CD4-positive, CD25-positive, alpha-beta regulatory T cell (primary cell): ENCODE results near the gene MRFAP1. TPM values are rescaled to one million over a fixed set of nuclear protein-coding genes. Genes with fewer than 3 reads are reported as not detected.

Source experiments
- ATAC-seq, 2 donors: fragments of 150-1000 bp; cut with Tn5 transposase; one replicate each; pipeline ENCODE4 v1.10.0; 2021; ENCODE audit warnings: low read depth in 2 of 2, moderate number of reproducible peaks in 2 of 2, moderate library complexity in 1 of 2
- DNase-seq, 3 donors: peaks; one replicate each; pipeline versions ENCODE4 v3.0.0 to v3.0.0-alpha.2; 2012 to 2022; ENCODE audit warnings: mixed read lengths in 1 of 3
- H3K27ac ChIP-seq: one replicate; pipeline ENCODE4 v1.7.0; 2013; ENCODE audit warnings: mild to moderate bottlenecking, low read length; ENCODE audit not compliant: insufficient read depth, poor library complexity, severe bottlenecking
- H3K27me3 ChIP-seq: one replicate; pipeline ENCODE4 v1.7.0; 2013; ENCODE audit warnings: low read length; ENCODE audit not compliant: control insufficient read depth, insufficient read depth
- H3K36me3 ChIP-seq: one replicate; pipeline ENCODE4 v1.7.0; 2013; ENCODE audit warnings: mild to moderate bottlenecking, low read length, moderate library complexity; ENCODE audit not compliant: control insufficient read depth, insufficient read depth
- H3K4me1 ChIP-seq: 2 replicates; pipeline ENCODE4 v1.7.0; 2013; ENCODE audit warnings: mild to moderate bottlenecking, low read length; ENCODE audit not compliant: insufficient read depth, control insufficient read depth, poor library complexity, severe bottlenecking
- H3K4me3 ChIP-seq: one replicate; pipeline ENCODE4 v1.7.0; 2013; ENCODE audit warnings: low read depth, mild to moderate bottlenecking, low read length, moderate library complexity
- H3K9me3 ChIP-seq, 2 experiments: 1 replicate in 1 of 2; 2 replicates in 1 of 2; pipeline ENCODE4 v1.7.0; 2013; ENCODE audit warnings: low read length in 2 of 2, mild to moderate bottlenecking in 1 of 2, moderate library complexity in 1 of 2; ENCODE audit not compliant: control insufficient read depth in 2 of 2
- H3K27ac Mint-ChIP-seq, 3 donors: one replicate each; pipeline ENCODE4 v1.8.0; 2020 to 2022; ENCODE audit warnings: mild to moderate bottlenecking in 3 of 3, mixed read lengths in 3 of 3, moderate library complexity in 2 of 3
- H3K27me3 Mint-ChIP-seq: one replicate; pipeline ENCODE4 v1.8.0; 2022; ENCODE audit warnings: mild to moderate bottlenecking, mixed read lengths
- H3K36me3 Mint-ChIP-seq: one replicate; pipeline ENCODE4 v1.8.0; 2020; ENCODE audit warnings: mixed read lengths
- H3K4me1 Mint-ChIP-seq, 4 donors: one replicate each; pipeline ENCODE4 v1.8.0; 2020 to 2022; ENCODE audit warnings: mixed read lengths in 4 of 4, mild to moderate bottlenecking in 1 of 4
- H3K4me3 Mint-ChIP-seq, 4 donors: one replicate each; pipeline ENCODE4 v1.8.0; 2020 to 2022; ENCODE audit warnings: mild to moderate bottlenecking in 4 of 4, mixed read lengths in 4 of 4, moderate library complexity in 3 of 4
- H3K9me3 Mint-ChIP-seq, 7 donors: one replicate each; pipeline ENCODE4 v1.8.0; 2020 to 2022; ENCODE audit warnings: mixed read lengths in 7 of 7, mild to moderate bottlenecking in 3 of 7, moderate library complexity in 2 of 7
- polyA plus RNA-seq, 4 donors: library from polyadenylated mRNA; unstranded; fragments of 300-500 nt; fragmentation: Illumina TruSeq; gene quantifications; one replicate each; pipeline ENCODE4 v1.2.3, GENCODE V29; 2021
- total RNA-seq: library from RNA; stranded (reverse); gene quantifications from one replicate; pipeline ENCODE4 v1.2.3, GENCODE V29; 2022

The MRFAP1 gene
- total and polyA plus RNA-seq, 5 donors from 2014 or later, result 148 to 202 (median 186) TPM

DNA sequence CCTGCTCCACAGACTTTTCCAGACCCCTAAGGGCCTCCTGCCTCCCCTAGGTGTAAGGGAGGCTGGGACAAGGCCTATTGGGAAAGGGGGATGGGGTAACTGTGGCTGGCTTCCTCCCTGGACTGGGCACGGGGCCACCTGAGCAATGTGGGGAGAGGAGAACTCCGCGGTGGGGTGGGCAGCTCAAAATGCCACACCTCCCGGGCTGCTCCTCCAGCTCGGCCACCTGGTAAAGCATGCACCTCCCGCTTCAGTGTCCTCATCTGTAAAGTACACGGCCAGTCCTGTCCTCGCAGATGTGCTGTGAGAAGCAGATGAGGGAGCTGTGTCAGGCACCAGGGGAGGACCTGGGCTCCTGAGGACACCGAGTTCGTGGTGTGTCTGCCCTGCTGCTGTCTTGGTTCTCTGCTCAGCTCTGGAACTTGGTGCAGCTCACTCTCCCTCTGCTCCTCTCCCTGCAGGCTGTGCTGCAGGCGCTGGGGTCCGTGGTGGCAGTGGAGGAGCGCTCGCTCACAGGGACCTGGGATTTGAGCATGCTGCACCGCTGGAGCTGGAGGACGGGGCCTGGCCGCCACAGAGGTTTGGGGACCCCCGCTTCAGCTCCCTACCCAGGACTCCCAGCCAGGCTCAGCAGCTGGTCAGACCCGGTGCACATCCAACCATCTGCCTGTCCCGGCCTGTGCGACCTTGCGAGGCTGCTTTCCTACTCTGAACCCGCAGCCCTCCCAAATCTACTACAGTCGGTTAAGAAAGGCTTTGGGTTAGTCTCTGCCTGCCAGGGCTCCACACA, 20.8 kb upstream of the MRFAP1 start:
- peaks cover 62% of the 10 kb centered on the region for H3K36me3 ChIP-seq
- H3K27ac Mint-ChIP-seq, result no peak overlapping the region
- no peaks in the 10 kb centered on the region for H3K27me3 Mint-ChIP-seq
- no peak overlapping the region for H3K4me3 Mint-ChIP-seq
- ATAC-seq, result no peak
- H3K27ac ChIP-seq, result no peak overlapping the region
- H3K9me3 ChIP-seq, result no peaks in the 10 kb centered on the region
- H3K4me1 ChIP-seq, result no peaks in the 10 kb centered on the region
- no peaks in the 10 kb centered on the region for H3K27me3 ChIP-seq
- no peak overlapping the region for H3K4me3 ChIP-seq
- no peak for DNase-seq
- H3K9me3 Mint-ChIP-seq, result peaks cover 0 to 2% (median 0%) of the 10 kb centered on the region in 7 donors
- peaks cover 0 to 4% (median 0%) of the 10 kb centered on the region in 4 donors for H3K4me1 Mint-ChIP-seq
- peaks cover 37% of the 10 kb centered on the region for H3K36me3 Mint-ChIP-seq

DNA sequence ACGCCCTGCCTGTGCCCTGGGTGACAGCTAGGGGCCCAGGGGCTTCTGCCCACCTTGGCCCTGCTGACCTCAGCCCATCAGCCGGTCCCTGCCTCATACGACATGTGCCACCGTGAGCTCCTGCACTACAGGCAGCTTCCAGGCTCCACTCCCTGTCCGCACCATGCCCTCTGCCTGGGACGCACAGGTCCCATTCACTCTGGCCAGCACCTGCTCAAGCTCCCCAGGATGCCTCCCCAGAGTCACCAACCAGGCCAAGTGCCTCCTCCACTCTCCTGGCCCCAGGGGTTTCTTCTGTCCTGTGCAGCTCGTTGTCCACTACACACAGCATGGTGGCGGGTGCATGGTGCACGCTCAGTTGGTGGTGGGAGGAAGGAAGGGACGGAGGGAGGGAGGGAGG, 20.2 kb upstream of the MRFAP1 start:
- peaks cover 55% of the 10 kb centered on the region for H3K36me3 ChIP-seq
- no peak overlapping the region for H3K27ac ChIP-seq
- H3K27me3 ChIP-seq, result no peaks in the 10 kb centered on the region
- DNase-seq (no peak), ATAC-seq (no peak)
- H3K4me1 ChIP-seq, result no peaks in the 10 kb centered on the region
- Mint-ChIP-seq H3K4me1 (peaks cover 0 to 4% (median 0%) of the 10 kb centered on the region in 4 donors), H3K36me3 (peaks cover 36% of the 10 kb centered on the region), H3K27me3 (no peaks in the 10 kb centered on the region), H3K27ac (no peak overlapping the region), H3K9me3 (peaks cover 0 to 2% (median 0%) of the 10 kb centered on the region in 7 donors), H3K4me3 (no peak overlapping the region)
- no peak overlapping the region for H3K4me3 ChIP-seq
- no peaks in the 10 kb centered on the region for H3K9me3 ChIP-seq

GRCh38 chr4:6620891-6621555, 19.5 kb upstream of the MRFAP1 start:
- H3K9me3 ChIP-seq, result no peaks in the 10 kb centered on the region
- no peak overlapping the region for H3K4me3 Mint-ChIP-seq
- H3K27me3 ChIP-seq, result no peaks in the 10 kb centered on the region
- H3K36me3 Mint-ChIP-seq, result peaks cover 35% of the 10 kb centered on the region
- H3K36me3 ChIP-seq, result peaks cover 49% of the 10 kb centered on the region
- ATAC-seq (no peak), DNase-seq (no peak)
- H3K4me3 ChIP-seq, result no peak overlapping the region
- peaks cover 0 to 2% (median 0%) of the 10 kb centered on the region in 7 donors for H3K9me3 Mint-ChIP-seq
- no peaks in the 10 kb centered on the region for H3K27me3 Mint-ChIP-seq
- H3K27ac Mint-ChIP-seq, result peak overlapping the region in 1 of 3 donors; percentile 52
- peaks cover 0 to 4% (median 0%) of the 10 kb centered on the region in 4 donors for H3K4me1 Mint-ChIP-seq
- H3K4me1 ChIP-seq, result no peaks in the 10 kb centered on the region
- H3K27ac ChIP-seq, result no peak overlapping the region

- H3K27me3 ChIP-seq, result no peaks in the 10 kb centered on the region
- H3K27ac ChIP-seq, result no peak overlapping the region
- H3K4me1 Mint-ChIP-seq, result peaks cover 0 to 4% (median 0%) of the 10 kb centered on the region in 4 donors
- no peak overlapping the region for H3K4me3 ChIP-seq
- no peaks in the 10 kb centered on the region for H3K27me3 Mint-ChIP-seq
- peak overlapping the region in 1 of 3 donors; percentile 52 for H3K27ac Mint-ChIP-seq
- peaks cover 0 to 2% (median 0%) of the 10 kb centered on the region in 7 donors for H3K9me3 Mint-ChIP-seq
- no peak overlapping the region for H3K4me3 Mint-ChIP-seq
- no peak for ATAC-seq
- H3K4me1 ChIP-seq, result no peaks in the 10 kb centered on the region
- peaks cover 30% of the 10 kb centered on the region for H3K36me3 Mint-ChIP-seq
- H3K36me3 ChIP-seq, result peaks cover 44% of the 10 kb centered on the region
- DNase-seq, result no peak
- H3K9me3 ChIP-seq, result no peaks in the 10 kb centered on the region
Measured at GRCh38 chr4:6621556-6621927, 18.9 kb upstream of the MRFAP1 start.

DNA sequence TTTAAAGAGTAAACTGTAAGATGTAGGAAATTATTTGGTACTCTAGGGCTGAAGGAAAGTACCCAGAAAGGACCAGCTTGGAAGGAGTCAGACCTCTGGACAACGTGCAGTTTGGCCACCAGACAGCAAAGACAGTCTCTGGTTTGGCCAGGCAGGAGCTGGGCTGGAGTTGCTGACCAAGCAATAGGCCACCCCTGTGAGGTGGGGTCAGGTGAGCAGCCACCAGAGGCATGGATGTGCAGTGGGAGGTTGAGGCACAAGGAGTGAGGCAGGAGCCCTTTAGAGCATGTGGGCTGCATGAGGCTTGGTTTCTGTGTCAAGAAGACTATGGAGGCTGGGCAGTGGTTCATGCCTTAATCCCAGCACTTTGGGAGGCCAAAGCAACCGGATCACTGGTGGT, 17.7 kb upstream of the MRFAP1 start:
- Histone ChIP-seq H3K4me1 (no peaks in the 10 kb centered on the region), H3K36me3 (peaks cover 34% of the 10 kb centered on the region), H3K27ac (no peak overlapping the region), H3K9me3 (no peaks in the 10 kb centered on the region), H3K4me3 (no peak overlapping the region), H3K27me3 (no peaks in the 10 kb centered on the region)
- H3K4me3 Mint-ChIP-seq, result no peak overlapping the region
- DNase-seq, result no peak
- H3K27ac Mint-ChIP-seq, result no peak overlapping the region
- H3K27me3 Mint-ChIP-seq, result no peaks in the 10 kb centered on the region
- H3K36me3 Mint-ChIP-seq, result peaks cover 20% of the 10 kb centered on the region
- ATAC-seq, result no peak
- H3K4me1 Mint-ChIP-seq, result peaks cover 0 to 4% (median under 1%) of the 10 kb centered on the region in 4 donors
- peaks cover 0 to 2% (median 0%) of the 10 kb centered on the region in 7 donors for H3K9me3 Mint-ChIP-seq

- Mint-ChIP-seq H3K4me3 (no peak overlapping the region), H3K27me3 (no peaks in the 10 kb centered on the region), H3K36me3 (peaks cover 9% of the 10 kb centered on the region), H3K9me3 (peaks cover 0 to 2% (median 0%) of the 10 kb centered on the region in 7 donors), H3K4me1 (peaks cover 0 to 4% (median 2%) of the 10 kb centered on the region in 4 donors), H3K27ac (peak overlapping the region in 1 of 3 donors; percentile 56)
- ATAC-seq (no peak), DNase-seq (no peak)
- H3K36me3 ChIP-seq, result peaks cover 9% of the 10 kb centered on the region
- H3K27ac ChIP-seq, result no peak overlapping the region
- no peaks in the 10 kb centered on the region for H3K9me3 ChIP-seq
- H3K27me3 ChIP-seq, result no peaks in the 10 kb centered on the region
- no peaks in the 10 kb centered on the region for H3K4me1 ChIP-seq
- no peak overlapping the region for H3K4me3 ChIP-seq
Measured at GRCh38 chr4:6625256-6625655, 15.2 kb upstream of the MRFAP1 start.

- no peak overlapping the region for H3K4me3 ChIP-seq
- Mint-ChIP-seq H3K27ac (no peak overlapping the region), H3K27me3 (no peaks in the 10 kb centered on the region), H3K36me3 (peaks cover 5% of the 10 kb centered on the region), H3K9me3 (peaks cover 0 to 1% (median 0%) of the 10 kb centered on the region in 7 donors), H3K4me3 (no peak overlapping the region), H3K4me1 (peaks cover 0 to 4% (median 3%) of the 10 kb centered on the region in 4 donors)
- DNase-seq, result no peak
- no peaks in the 10 kb centered on the region for H3K27me3 ChIP-seq
- no peak overlapping the region for H3K27ac ChIP-seq
- no peaks in the 10 kb centered on the region for H3K4me1 ChIP-seq
- no peak for ATAC-seq
- H3K36me3 ChIP-seq, result peaks cover 8% of the 10 kb centered on the region
- no peaks in the 10 kb centered on the region for H3K9me3 ChIP-seq
Measured at GRCh38 chr4:6626066-6626465, 14.4 kb upstream of the MRFAP1 start.
